KOPT-K1 (cell line): Measurements from ENCODE around the gene ZSWIM8.

Experiments used
- H3K27ac ChIP-seq: fragments of 200-600 bp; sonication (generic); 2 replicates; pipeline ENCODE4 v1.5.1; 2016; ENCODE audit warnings: antibody characterized with exemption, mild to moderate bottlenecking, low read depth, low read length; ENCODE audit not compliant: poor library complexity, severe bottlenecking
- H3K36me3 ChIP-seq: fragments of 200-600 bp; sonication (generic); 2 replicates; pipeline ENCODE4 v1.5.1; 2017; ENCODE audit warnings: antibody characterized with exemption, mild to moderate bottlenecking, low read length, moderate library complexity; ENCODE audit not compliant: insufficient read depth
- H3K9me3 ChIP-seq: fragments of 200-600 bp; sonication (generic); 2 replicates; pipeline ENCODE4 v1.5.1; 2017; ENCODE audit warnings: antibody characterized with exemption, low read length, mild to moderate bottlenecking; ENCODE audit not compliant: insufficient read depth, poor library complexity, severe bottlenecking

Gene ZSWIM8

DNA sequence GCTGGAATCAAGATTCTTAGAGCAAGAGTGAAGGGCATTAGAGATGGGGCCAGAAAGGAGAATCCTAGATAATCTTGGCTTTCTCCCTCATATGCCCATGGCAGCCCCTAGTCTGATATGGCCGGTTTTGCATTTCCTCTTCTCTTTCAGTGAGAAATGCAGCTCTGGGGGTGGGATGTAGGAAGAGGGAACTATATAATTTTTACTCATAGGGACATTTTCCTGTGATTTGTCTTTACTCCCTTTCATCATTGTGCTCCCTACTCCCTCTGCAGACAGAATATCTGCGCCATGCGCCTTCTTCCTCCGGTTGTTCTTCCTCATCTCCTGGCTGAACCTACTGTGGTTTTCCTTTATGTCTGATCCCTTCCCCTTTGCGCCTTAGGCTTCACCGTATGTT lies 20.3 kb upstream of the ZSWIM8 start:
- Histone ChIP-seq H3K36me3 (peaks cover 100% of the 10 kb centered on the region), H3K27ac (no peak overlapping the region), H3K9me3 (no peaks in the 10 kb centered on the region)

- Histone ChIP-seq H3K27ac (no peak overlapping the region), H3K36me3 (peaks cover 100% of the 10 kb centered on the region), H3K9me3 (no peaks in the 10 kb centered on the region)
Measured at GRCh38 chr10:73768881-73769280, 16.5 kb upstream of the ZSWIM8 start.

DNA sequence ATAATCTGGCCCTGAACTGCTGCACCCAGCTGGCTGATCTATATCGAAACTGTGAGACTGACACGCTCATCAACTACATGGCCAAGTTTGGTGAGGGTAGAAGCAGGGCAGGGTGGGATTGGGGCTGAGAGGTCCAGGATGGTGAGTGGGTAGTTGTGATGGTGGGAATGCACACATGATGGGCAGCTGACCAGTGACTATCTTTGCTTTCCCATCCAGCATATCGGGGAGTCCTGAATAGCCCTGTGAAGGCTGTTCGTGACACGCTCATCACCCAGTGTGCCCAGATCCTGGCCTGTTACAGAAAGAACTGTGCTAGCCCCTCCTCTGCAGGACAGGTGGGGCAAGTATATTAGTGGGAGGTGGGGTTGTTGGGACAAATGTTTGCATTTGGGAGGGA lies 16.0 kb upstream of the ZSWIM8 start:
- peaks cover 100% of the 10 kb centered on the region for H3K36me3 ChIP-seq
- H3K9me3 ChIP-seq: no peaks in the 10 kb centered on the region
- no peak overlapping the region for H3K27ac ChIP-seq

DNA sequence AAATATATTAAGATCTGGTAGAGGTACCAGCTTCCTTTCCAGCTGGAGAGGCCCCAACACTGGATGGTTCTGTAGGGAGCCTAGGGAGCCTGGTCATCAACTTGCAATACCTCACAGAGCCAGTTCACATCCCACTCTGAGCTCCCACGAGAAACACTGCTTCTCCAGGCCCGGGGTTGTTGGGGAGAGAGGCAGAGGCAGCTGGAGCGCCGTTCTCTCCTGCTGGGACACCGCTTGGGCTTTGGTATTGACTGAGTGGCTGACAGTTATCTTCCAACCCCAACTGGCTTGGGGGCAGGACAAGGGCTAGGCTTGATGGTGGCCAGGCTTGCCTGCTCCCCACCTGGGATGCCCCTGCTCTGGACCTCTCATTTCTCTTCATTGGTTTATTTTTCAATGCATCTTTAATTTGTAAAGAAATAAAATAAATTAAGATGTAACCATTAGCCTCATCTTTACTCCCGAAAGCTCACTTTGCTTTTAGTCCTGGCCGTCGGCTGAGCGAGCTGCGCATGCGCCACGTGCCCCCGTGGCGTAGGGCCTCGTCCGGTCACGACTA lies 13.6 kb upstream of the ZSWIM8 start:
- Histone ChIP-seq H3K9me3 (no peaks in the 10 kb centered on the region), H3K27ac (no peak overlapping the region), H3K36me3 (peaks cover 98% of the 10 kb centered on the region)

DNA sequence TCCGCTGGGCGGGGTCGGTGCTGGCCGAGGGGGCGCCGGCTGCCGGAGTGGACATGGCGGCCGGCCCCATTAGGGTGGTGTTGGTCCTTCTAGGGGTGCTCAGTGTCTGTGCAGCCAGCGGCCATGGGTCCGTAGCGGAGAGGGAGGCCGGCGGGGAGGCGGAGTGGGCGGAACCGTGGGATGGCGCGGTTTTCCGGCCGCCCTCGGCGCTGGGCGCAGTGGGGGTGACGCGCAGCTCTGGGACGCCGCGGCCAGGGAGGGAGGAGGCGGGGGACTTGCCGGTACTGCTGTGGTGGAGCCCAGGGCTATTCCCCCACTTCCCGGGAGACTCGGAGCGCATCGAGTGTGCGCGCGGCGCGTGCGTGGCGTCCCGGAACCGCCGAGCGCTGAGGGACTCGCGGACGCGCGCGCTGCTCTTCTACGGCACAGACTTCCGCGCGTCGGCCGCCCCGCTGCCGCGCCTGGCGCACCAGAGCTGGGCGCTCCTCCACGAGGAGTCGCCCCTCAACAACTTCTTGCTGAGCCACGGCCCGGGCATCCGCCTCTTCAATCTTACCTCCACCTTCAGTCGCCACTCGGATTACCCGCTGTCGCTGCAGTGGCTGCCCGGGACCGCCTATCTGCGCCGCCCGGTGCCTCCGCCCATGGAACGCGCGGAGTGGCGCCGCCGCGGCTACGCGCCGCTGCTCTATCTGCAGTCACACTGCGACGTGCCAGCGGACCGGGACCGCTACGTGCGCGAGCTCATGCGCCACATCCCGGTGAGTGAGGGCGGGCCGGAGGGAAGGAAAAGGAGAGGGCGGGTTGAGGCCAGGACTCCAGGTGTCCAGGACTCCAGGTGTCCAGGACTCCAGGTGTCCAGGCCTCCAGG lies 12.9 kb upstream of the ZSWIM8 start:
- Histone ChIP-seq H3K27ac (peak overlapping the region; percentile 30), H3K36me3 (peaks cover 98% of the 10 kb centered on the region), H3K9me3 (no peaks in the 10 kb centered on the region)

GRCh38 chr10:73773152-73773879 lies 12.1 kb upstream of the ZSWIM8 start:
- no peaks in the 10 kb centered on the region for H3K9me3 ChIP-seq
- peaks cover 98% of the 10 kb centered on the region for H3K36me3 ChIP-seq
- peak overlapping the region; percentile 30 for H3K27ac ChIP-seq

- no peaks in the 10 kb centered on the region for H3K9me3 ChIP-seq
- no peak overlapping the region for H3K27ac ChIP-seq
- peaks cover 97% of the 10 kb centered on the region for H3K36me3 ChIP-seq
Measured at GRCh38 chr10:73774637-73775036, 10.8 kb upstream of the ZSWIM8 start.

GRCh38 chr10:73779018-73779417 lies 6.4 kb upstream of the ZSWIM8 start:
- Histone ChIP-seq H3K27ac (no peak overlapping the region), H3K36me3 (peaks cover 61% of the 10 kb centered on the region), H3K9me3 (no peaks in the 10 kb centered on the region)

DNA sequence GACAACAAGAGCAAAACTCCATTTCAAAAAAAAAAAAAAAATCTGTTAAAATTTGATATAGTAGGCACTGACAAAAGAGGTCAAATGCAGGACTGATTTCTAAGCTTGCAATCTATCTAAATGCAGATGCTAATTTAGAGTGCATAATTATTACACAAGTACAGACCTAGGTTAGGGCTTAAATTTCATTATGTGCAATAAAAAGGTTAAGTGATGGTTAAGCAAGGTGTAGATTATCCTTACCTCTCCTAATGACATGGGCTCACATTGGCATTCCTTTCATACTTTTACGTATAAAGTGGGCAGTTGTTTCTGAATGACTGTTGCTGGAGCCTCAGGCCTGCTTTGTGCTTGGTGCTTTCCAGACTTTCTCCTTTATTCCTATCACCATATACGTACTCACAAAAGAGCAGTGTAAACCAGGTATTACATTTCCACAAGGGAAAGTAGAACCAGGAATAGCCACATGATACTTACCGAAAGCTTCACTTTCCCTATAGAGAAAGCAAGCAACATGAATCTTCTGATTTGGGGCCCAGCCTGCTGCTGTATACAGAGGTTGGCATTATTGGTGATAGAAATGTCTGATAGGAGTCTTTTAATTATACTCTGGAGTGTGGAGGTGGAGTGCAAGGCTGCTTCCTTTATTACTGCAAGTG lies 5.7 kb upstream of the ZSWIM8 start:
- Histone ChIP-seq H3K9me3 (no peaks in the 10 kb centered on the region), H3K27ac (no peak overlapping the region), H3K36me3 (peaks cover 54% of the 10 kb centered on the region)

GRCh38 chr10:73780301-73780700 lies 5.1 kb upstream of the ZSWIM8 start:
- Histone ChIP-seq H3K27ac (no peak overlapping the region), H3K36me3 (peaks cover 48% of the 10 kb centered on the region), H3K9me3 (no peaks in the 10 kb centered on the region)

GRCh38 chr10:73780966-73781365 lies 4.4 kb upstream of the ZSWIM8 start:
- Histone ChIP-seq H3K9me3 (no peaks in the 10 kb centered on the region), H3K27ac (peak overlapping the region; percentile 80), H3K36me3 (peaks cover 41% of the 10 kb centered on the region)

- Histone ChIP-seq H3K27ac (peak overlapping the region; percentile 80), H3K9me3 (no peaks in the 10 kb centered on the region), H3K36me3 (peaks cover 37% of the 10 kb centered on the region)
Measured at GRCh38 chr10:73781548-73781878, 3.9 kb upstream of the ZSWIM8 start.

- no peaks in the 10 kb centered on the region for H3K9me3 ChIP-seq
- H3K36me3 ChIP-seq: peaks cover 32% of the 10 kb centered on the region
- peak within 1 kb of the TSS; percentile 80 for H3K27ac ChIP-seq
Measured at GRCh38 chr10:73781879-73782748, 3.3 kb upstream of the ZSWIM8 start, which contains the start of gene CHCHD1. CHCHD1 (plus strand) TSS chr10:73782048; CDS start chr10:73782076, 28 bp downstream.

GRCh38 chr10:73782749-73783085 lies 2.7 kb upstream of the ZSWIM8 start:
- Histone ChIP-seq H3K36me3 (peaks cover 25% of the 10 kb centered on the region), H3K27ac (peak overlapping the region; percentile 80)

More at GRCh38 chr10:73782749-73783085, 2.7 kb upstream of the ZSWIM8 start:
- no peaks in the 10 kb centered on the region for H3K9me3 ChIP-seq
